Measurements from ENCODE around the gene SNTG2. TPM values are rescaled to one million over a fixed set of nuclear protein-coding genes. Genes with fewer than 3 reads are reported as not detected.

Gene SNTG2
- total and polyA plus RNA-seq, 11 donors = 0.19 to 3.2 (median 0.93) TPM

- Histone ChIP-seq H3K36me3 (no peaks in the 10 kb centered on the region), H3K27ac (no peak overlapping the region), H3K4me3 (no peak overlapping the region), H3K9me3 (no peaks in the 10 kb centered on the region), H3K27me3 (peaks cover 2 to 47% (median 19%) of the 10 kb centered on the region in 9 donors), H3K4me1 (peaks cover 0 to 4% (median 0%) of the 10 kb centered on the region in 12 donors)
- TF ChIP-seq CTCF (IDR thresholded peaks at IDR 0.05) (no peak), POLR2A (IDR thresholded peaks at IDR 0.05) (no peak)
- ATAC-seq (peak in 1 of 4 donors; percentile 48), DNase-seq (no peak)
- intact Hi-C loops (cut with DNase I) = loop anchor here in 6 of 10 donors (2.0 to 10.0 kb wide), 3 partner anchors 589 to 869 kb away; no protein-coding TSS in a partner anchor
- WGBS, 4 donors = 72 to 90% (median 74%) methylated on average over 20 to 33 of the region's 33 CpGs
Observed at GRCh38 chr2:955829-956731, 5.4 kb downstream of the SNTG2 start.

DNA sequence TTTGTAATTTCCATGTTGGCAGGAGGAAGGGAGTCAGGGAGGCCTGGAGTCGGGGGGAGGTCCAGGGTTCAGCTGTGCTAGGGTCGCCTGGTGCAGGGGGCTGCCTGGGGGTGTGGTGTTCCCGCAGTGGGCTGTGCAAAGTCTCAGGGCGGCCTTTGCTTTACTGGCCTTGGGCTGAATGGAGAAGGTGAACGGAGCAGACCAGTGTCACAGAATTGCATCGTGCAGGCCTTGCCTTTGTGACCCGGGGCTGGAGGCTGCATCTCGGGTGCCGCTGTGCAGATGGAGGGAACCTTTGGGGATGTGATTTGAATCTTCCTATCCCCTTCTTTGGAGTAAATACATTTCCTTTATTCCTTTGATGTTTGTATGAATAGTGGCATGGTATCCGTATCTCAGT, 8.8 kb downstream of the SNTG2 start:
- DNase-seq = no peak

DNA sequence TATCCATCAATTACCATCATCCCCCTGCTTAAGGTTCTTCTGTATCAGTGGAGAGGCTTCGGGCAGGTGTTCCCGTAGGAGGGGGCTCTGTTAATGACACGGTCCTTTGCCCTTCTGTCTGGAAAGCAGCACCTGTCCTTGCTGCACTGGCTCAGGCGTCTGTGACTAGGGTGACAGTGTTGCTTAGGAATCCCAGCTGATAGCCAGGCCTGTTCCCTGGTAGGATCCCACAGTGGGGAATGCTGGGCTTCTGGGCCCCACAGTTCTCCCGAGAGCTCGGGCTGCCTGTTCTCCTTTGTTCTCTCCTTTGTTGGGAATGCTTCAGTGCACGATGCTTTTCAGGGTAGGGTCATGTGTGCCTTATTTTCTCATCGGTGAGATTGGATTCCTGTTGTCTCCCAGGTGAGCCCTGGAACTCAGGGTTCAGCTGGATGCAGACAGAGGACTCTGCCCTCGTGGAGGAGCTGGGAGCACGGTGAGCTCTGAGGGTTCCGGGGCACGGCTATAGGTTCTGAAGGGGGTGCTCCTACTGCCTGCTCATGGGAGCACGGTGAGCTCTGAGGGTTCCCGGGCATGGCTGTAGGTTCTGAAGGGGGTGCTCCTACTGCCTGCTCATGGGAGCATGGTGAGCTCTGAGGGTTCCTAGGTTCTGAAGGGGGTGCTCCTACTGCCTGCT, 9.6 kb downstream of the SNTG2 start:
- no peaks in the 10 kb centered on the region for H3K4me1 ChIP-seq
- TF ChIP-seq CTCF (IDR thresholded peaks at IDR 0.05) (no peak), POLR2A (IDR thresholded peaks at IDR 0.05) (no peak)
- H3K4me3 ChIP-seq = no peak overlapping the region
- ATAC-seq (no peak), DNase-seq (no peak)
- no peaks in the 10 kb centered on the region for H3K36me3 ChIP-seq
- H3K27ac ChIP-seq = no peak overlapping the region
- no peaks in the 10 kb centered on the region for H3K9me3 ChIP-seq
- peaks cover 0 to 15% (median 0%) of the 10 kb centered on the region in 9 donors for H3K27me3 ChIP-seq
- intact Hi-C loops (cut with DNase I) = no loop called here
- WGBS, 4 donors = 74 to 79% (median 77%) methylated on average over 12 to 14 of the region's 14 CpGs

More for the DNA sequence above, 8.8 kb downstream of the SNTG2 start:
- intact Hi-C loops (cut with DNase I) = loop anchor here in 3 of 10 donors (5.0 to 10.0 kb wide), 2 partner anchors 588 to 865 kb away; no protein-coding TSS in a partner anchor
- ATAC-seq = no peak
- Histone ChIP-seq H3K27me3 (peaks cover 0 to 15% (median 0%) of the 10 kb centered on the region in 9 donors), H3K9me3 (no peaks in the 10 kb centered on the region), H3K4me1 (no peaks in the 10 kb centered on the region), H3K4me3 (no peak overlapping the region), H3K36me3 (no peaks in the 10 kb centered on the region), H3K27ac (no peak overlapping the region)
- TF ChIP-seq CTCF (IDR thresholded peaks at IDR 0.05) (no peak), POLR2A (IDR thresholded peaks at IDR 0.05) (no peak)
- WGBS, 4 donors = 84 to 90% (median 87%) methylated on average over 10 of the region's 10 CpGs

GRCh38 chr2:961786-962185, 11.1 kb downstream of the SNTG2 start:
- no peaks in the 10 kb centered on the region for H3K4me1 ChIP-seq
- ATAC-seq (no peak), DNase-seq (no peak)
- TF ChIP-seq CTCF (IDR thresholded peaks at IDR 0.05) (no peak), POLR2A (IDR thresholded peaks at IDR 0.05) (no peak)
- H3K27me3 ChIP-seq = peaks cover 0 to 11% (median 0%) of the 10 kb centered on the region in 9 donors
- no peak overlapping the region for H3K27ac ChIP-seq
- no peaks in the 10 kb centered on the region for H3K36me3 ChIP-seq
- no peaks in the 10 kb centered on the region for H3K9me3 ChIP-seq
- intact Hi-C loops (cut with DNase I) = no loop called here
- no peak overlapping the region for H3K4me3 ChIP-seq

Measured in heart left ventricle (tissue), 16 donors.